ENCODE results near the gene MYO5C.

- no peak for TF ChIP-seq CTCF (IDR thresholded peaks at IDR 0.05)
- TF ChIP-seq POLR2A (IDR thresholded peaks at IDR 0.05): no peak
Measured at GRCh38 chr15:52154896-52155865, 140.4 kb downstream of the MYO5C start.

Data from uterus (tissue), 2 donors.